CD4-positive, alpha-beta T cell treated with Interleukin-10 for 1 hour (primary cell): ENCODE results near the gene RASAL2.
"Not testable (repeated sequence)": the region's sequence is repeated elsewhere in the genome, so short reads cannot be mapped to it uniquely, and the experiment has no call there.

Experiments used
- DNase-seq: peaks from one replicate; pipeline ENCODE4 v3.0.0-alpha.2; 2020

Gene RASAL2

GRCh38 chr1:178241837-178242236 is 147.9 kb downstream of the RASAL2 start:
- DNase-seq, result no peak

GRCh38 chr1:178243119-178243518 is 149.2 kb downstream of the RASAL2 start:
- DNase-seq, result no peak

GRCh38 chr1:178243890-178244289 is 150.0 kb downstream of the RASAL2 start:
- DNase-seq, result no peak

- not testable (repeated sequence) for DNase-seq
These were observed 154.4 kb downstream of the RASAL2 start for GRCh38 chr1:178248284-178248683.

DNA sequence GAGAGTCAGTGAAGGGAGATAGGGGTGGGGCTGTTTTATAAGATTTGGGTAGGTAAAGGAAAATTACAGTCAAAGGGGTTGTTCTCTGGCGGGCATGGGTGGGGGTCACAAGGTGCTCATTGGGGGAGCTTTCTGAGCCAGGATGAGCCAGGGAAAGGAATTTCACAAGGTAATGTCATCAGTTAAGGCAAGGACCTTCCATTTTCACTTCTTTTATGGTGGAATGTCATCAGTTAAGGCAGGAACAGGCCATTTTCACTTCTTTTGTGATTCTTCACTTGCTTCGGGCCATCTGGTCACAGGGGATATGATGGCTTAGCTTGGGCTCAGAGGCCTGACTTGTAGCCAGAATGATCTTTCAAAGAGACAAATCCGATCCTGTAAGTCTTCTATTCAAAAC is 159.7 kb downstream of the RASAL2 start:
- not testable (repeated sequence) for DNase-seq

GRCh38 chr1:178254433-178254832 is 160.5 kb downstream of the RASAL2 start:
- DNase-seq, result no peak

DNA sequence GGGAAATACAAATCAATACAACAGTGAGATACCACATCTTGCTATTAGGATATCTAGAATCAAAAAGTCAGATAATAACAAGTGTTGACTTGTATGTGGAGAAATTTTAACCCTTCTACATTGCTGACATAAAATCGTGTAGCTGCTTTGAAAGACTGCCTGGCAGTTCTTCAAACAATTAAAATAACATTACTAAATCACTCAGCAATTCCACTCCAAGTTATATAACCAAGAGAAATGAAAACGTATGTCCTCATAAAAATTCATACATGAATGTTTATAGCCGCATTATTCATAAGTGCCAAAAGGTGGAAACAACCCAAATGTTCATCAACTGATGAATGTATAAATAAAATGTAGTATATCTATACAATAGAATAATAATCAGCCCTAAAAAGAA is 164.6 kb downstream of the RASAL2 start:
- no peak for DNase-seq

- no peak for DNase-seq
These were observed 168.2 kb downstream of the RASAL2 start for GRCh38 chr1:178262120-178262500.

- no peak for DNase-seq
These were observed 169.4 kb downstream of the RASAL2 start for GRCh38 chr1:178263341-178263740.

GRCh38 chr1:178266113-178266512 is 172.2 kb downstream of the RASAL2 start:
- DNase-seq, result no peak

- no peak for DNase-seq
These were observed 172.7 kb downstream of the RASAL2 start for GRCh38 chr1:178266619-178267066.

DNA sequence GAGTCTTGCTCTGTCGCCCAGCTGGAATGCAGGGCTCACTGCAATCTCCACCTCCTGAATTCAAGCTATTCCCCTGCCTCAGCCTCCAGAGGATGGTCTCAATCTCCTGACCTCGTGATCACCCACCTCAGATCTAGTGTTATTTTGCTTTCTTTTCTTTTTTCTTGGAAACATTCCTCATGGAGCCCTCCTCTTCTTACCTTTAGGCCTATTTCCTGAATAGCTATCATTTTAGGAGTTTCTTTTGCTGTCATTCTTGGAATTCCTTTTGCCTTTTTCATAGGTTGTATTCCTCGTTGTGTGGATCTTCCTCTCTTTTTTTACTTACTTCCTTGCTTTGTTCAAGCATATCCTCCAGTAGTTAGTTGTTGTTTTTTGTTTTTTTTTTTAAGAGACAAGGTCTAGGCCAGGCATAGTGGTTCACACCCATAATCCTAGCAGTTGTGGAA is 173.8 kb downstream of the RASAL2 start:
- no peak for DNase-seq

DNA sequence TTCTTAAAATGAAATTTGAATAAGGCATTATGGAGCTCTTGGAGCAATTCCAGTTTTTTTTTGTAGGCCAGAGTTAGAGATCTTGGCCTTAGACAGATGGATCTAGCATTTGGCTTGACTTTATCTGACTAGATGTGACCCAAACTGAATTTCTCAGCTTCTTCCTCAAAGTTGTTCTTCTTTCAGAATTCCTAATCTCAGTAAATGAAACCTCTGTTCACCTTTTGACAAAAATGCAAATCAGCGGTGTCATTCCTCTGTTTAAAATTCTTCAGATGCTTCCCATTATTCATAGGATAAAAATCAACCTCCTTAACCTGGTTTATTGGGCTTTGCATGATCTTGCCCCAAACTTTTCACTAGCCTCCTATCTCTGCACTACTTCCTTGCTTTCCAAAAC is 177.6 kb downstream of the RASAL2 start:
- DNase-seq, result no peak

DNA sequence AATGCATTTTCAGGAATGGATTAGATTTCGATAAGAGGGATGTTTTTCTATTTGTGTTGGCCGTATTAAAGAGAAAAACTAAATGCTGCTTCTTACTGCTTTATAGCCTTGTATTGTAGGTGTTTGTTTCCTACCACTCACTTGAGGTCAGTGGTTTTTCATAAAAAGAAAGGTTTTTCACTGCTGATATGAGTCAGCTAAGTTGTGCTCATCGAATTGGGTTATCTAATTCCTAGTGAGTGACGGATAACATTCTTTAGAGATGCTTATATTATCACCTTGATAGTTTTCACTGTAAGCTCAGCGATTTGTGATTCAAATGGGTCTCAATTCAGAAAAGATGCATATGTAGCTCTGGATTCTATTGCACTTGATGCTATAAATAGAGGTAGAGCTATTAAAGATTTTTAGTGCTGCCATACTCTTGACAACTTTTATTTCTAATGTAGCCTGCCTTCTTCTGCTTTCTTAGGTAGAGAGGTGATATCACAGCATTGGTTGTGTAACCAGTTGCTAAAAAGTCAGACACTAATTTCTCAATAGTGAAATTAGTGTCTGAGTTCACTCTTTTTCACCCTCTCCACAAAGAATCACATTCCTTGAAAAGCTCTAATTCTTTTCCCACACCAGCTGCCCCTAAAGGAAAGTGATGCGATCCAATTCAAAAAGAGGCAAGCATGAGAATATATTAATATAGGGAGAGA is 180.0 kb downstream of the RASAL2 start:
- no peak for DNase-seq

DNA sequence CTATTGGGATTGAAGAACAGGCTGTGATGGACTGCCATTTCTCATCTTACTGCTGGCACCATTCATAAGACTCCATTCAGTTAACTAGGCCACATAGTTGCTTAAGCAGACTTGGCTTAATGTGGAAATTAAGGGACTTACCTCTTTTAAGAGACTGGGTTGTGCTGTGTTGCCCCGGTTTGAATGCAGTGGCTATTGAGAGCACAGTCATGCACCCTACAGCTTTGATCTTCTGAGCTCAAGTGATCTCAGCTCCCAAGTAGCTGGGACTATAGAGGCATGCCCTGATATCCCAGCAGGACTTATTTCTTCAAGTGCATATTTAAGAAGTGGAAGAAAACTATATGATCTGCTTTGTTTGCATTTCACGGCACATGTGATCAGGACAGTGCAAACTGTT is 181.1 kb downstream of the RASAL2 start:
- no peak for DNase-seq

DNA sequence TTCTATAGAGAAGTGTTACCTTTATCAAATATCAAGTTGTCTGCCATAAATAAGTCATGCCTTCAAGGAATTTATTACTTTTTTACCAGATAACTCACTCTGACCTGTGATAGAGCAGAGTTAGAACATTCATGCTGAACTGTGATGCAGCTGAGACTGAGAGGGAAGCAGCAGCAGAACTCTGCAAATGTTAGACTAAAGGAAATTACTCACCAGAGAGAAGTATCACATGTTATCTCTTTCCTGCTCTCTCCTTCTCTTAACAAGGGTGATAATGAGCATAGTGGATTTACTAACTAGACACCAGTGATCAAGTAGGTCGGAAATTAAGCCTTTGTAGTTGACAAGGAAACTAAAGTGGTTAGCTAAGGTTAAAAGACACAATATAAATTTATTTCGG is 181.6 kb downstream of the RASAL2 start:
- DNase-seq, result no peak

DNA sequence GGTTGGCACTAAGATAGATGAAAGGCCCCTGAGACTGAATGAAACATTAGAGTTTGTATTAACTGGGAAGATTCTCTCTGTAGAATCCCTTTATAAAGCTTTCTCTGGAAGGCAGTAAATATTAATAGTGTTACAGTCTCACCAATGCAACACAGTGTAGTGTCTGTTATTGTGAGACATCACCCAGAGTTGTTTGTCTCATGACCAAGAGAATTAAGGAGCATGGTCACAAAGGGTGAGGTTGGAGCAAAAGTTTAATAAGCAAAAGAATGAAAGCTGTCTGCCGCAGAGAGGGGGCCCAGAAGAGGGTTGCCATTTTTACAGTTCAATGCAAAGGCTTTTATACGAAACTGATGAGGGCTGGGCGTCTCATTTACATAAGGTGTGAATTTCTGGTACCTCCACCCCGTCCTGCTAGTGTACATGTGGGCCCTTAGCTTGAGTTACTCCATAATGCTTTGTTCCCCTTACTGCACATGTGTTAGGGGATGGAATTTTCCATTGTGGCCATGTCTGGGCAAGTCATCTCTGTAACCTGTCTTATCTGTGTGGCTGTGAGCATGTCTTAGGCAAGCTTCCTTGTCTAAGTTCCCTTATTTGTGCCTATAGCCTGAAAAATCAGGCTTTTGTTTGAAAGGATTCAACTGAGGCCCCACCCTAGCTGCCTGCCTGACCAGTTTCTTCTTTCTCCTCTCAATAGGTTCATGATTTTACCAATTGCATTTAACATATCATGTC is 184.1 kb downstream of the RASAL2 start:
- no peak for DNase-seq

GRCh38 chr1:178278916-178279686 is 185.2 kb downstream of the RASAL2 start:
- no peak for DNase-seq

GRCh38 chr1:178282949-178283367 is 189.1 kb downstream of the RASAL2 start:
- no peak for DNase-seq

DNA sequence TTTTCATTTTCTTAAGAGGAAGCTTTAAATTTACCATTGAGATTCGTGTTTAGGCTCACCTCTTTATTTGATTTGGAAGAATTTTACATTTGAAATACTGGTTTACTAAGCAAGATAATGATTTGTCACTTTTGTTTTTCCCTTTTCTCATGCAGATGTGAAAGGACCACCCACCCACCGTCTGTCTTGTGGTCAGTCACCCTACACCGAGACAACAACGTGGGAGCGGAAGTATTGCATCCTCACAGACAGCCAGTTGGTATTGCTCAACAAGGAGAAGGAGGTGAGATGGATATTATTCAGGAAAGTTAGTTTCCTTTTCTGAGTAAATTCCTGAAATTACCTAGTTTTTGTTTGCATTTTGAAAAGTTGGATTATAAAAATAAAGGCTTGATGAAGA is 189.5 kb downstream of the RASAL2 start:
- DNase-seq, result no peak

DNA sequence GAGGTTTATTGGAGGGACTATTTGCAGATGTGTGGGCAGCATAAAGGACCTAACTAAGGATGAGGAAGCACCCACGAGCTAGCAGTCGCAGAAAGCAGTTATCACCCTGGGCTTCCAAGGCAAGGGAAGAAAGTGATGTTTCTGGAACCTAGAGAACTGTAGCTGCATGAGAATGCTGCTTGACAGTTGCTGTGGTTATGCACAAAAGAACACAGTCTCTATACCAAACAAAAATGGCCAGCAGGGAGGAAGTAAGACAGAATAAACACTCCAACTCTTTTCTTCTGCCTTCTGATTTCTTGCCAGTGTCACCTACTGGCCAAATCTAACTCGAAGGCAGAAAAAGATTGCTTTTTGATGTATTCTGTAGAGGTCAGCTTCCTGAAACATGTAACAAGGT is 190.2 kb downstream of the RASAL2 start:
- no peak for DNase-seq

- no peak for DNase-seq
These were observed 197.3 kb downstream of the RASAL2 start for GRCh38 chr1:178291166-178291565.

GRCh38 chr1:178294654-178295053 is 200.8 kb downstream of the RASAL2 start:
- DNase-seq, result no peak

DNA sequence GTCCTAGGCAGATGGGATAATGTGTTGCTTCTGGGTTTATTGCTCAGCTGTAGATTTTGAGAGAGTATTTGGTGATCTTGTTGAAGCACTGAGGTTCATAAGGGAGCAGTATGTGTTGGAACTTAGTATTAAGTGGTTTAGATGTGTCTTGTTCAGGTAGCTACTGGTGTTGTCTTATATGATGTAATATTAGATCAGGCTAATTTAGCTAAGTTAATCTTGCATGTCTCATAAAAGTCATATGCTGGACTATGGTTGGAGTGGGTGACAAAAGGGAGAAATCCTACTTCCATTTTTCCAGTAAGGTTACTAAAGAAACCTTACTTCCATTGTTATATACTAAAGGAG is 206.4 kb downstream of the RASAL2 start:
- DNase-seq, result no peak
